Measurements from ENCODE around the gene ABCA5.
"Not testable (repeated sequence)": the region's sequence is repeated elsewhere in the genome, so short reads cannot be mapped to it uniquely, and the experiment has no call there.

ABCA5 gene

DNA sequence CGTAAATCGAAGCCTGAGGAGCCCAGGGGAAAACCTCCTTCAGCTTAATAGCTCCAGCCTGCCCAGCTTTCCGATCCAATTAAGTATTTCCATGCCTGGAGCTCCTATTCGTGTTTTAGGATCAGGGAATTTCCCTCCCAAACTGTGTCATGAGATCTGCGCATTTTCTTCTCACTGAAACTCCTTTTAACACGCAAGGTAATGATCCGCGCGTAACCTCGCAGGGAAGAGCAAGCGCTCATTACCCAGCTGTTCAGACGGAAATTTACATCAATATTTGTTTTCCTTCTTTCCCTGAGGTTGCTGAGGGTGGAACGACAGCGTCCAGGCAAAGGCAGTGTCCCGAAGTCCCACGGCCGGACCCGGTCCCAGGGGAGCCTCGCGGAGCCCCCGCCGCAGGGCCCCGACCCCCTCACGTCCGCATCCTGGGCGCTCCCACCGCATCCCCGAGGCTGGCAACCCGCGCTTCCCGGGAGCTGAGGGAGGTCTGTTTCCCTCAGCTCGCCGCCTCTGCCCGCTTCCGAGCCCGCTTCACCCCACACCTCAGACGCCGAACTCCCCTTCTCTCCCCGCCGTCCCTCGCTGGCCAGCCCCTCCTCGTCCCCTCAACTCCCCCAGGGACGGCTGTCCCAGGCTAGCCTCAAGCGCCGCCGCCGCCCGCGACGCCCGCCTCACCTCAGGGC lies 415 bp downstream of the ABCA5 start:
- peak; percentile 49 for DNase-seq

DNA sequence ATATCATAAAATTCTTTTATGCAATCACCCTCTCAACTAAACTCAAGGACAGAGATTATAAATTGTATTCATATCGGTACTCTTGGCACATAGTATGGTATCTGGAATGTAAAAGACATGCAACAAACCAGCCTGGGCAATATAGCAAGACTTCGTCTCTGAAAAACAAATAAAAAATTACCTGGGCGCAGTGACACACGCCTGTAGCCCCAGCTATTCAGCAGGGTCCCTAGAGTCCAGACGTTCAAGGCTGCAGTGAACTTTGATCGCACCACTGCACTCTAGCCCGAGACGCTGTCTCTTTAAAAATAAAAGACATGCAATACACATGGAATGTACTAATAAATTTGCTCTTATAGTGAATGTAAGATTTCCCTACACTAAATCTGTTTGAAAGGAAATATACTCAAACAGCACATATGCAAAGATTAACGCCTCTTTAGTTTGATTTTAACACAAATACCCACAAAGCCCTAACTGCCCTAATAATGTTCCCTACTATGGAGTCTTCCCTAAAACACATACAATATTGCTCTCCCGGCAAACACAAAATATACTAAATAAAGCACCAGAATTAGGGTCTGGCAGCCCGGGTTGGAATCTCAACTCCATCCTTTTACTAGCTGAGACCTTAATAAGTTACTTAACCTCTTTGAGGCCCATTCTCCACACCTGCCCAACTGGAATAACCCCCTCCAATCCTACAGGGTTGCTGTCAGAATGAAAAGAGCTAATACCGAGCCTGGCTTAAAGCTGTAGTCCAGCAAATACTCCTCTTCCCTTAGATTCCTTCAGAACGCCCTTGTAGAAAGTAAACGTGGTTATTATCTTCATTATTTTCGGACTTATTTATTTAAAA lies 1.2 kb downstream of the ABCA5 start:
- DNase-seq, result no peak

DNA sequence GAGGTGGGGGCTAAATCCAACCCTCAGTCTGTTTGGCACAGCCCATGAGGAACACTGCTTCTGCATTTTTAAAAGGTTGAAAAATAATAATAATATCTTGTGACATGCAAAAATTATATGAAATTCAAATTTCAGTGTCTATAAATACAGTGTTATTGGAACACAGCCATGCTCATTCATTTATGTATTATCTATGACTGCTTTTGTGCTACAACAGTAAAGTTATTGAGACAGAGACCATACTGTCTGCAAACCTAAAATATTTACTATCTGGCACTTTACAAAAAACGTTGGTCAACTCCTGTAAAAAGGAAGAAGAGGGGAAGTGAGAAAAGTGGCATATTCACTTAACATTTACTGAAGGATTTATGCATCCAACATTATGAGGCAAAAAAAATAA lies 3.1 kb downstream of the ABCA5 start:
- DNase-seq, result no peak

DNA sequence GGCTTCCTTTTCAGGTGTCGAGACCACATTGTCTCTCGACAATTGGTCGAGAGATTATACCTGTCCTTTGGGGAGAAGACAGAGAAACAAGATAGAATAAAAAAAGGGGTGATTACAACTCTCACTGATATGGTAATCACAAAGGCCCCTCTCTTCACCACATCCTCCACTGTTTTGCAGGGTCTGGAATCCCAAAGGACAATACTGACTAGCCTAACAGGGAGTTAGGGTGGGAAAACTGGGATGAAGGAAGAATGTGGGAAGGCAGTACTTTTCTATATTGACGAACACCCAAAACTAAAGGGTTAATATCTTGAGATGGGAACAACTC lies 6.1 kb downstream of the ABCA5 start:
- DNase-seq, result no peak

DNA sequence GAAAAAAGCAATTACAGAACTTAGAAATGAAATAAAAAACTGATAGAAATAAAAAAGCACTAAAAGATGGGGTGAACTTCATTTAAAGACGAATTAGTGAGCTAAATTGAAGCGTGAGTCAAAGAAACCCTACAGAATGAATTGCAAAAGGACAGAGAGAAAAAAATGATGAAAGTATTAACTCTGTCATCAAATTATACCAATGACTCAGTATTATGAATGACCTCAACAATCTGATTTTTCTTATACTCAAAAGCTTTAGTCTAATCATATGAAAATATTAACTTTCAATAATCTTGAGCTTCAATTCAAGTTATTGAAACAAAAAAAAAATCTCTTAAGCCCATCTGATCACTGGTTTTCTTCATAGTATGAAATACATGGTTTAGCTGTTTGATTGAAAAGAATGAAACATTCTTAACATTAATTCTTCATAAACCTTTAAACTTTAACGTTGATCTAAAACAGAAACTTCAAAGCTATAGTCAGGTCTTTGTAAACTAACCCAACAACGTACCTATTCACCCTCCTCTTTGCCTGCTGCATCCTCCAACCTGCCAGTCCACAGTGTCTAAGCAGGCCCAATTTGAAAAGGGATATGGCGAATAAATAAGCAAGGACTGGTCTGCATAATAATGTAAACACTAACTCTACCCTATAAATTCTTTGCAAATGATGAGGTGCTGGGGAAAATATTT lies 6.6 kb downstream of the ABCA5 start:
- DNase-seq, result no peak

DNA sequence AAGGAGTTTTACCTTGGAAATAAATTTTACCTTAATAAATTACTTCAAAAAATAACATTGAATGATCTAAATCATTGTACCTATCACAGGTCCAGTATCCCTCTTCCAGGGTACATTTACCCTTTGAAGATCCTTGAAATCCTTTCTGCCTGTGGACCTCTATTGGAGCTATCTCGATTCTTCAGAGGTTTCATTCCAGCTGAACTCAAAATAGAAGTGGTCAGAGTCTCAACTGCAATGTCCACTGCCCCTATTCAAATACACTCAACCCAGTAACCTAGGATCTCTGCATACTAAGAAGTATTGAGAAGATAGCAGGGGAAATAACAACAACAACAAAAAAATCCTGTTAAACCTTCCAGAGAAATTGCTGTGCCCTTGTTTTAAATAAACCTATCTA lies 9.3 kb downstream of the ABCA5 start:
- no peak for DNase-seq

DNA sequence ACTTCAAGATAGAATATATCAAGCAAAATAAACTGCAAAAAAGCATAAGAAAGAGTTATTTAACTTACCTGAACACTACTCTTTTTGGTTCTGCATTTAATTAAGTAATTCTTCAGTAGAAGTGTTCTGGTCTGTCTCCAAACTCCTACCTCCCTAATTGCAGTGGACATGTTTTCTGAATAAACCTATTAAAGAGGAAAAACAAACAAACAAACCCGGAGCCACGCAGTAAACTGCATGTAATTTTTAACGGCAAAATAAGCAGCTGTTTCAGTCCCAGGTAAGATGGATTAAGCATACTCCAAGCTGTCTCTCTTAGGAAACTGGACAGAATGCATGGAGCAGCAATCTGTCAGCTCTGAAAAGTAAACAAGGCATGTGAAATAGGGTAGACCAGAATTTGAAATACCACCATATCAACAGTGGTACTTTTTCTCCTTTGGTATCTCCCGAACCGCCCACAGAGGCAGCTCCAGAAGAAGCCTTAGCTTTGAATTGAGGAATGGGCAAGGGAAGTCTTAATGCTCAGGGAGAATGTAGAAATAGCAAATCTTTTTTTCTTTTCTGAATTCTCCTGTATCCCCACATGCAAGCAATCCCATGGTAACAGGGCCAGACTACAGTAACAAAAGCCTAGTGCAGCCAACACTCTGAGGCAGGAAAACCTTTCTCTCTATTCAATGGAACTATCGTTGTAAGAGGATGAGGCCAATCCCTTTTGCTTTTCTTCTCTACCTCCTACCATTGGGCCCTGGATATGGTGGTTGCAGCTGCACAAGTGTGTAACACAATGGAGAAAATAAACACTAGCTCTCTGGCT lies 12.5 kb downstream of the ABCA5 start:
- no peak for DNase-seq

DNA sequence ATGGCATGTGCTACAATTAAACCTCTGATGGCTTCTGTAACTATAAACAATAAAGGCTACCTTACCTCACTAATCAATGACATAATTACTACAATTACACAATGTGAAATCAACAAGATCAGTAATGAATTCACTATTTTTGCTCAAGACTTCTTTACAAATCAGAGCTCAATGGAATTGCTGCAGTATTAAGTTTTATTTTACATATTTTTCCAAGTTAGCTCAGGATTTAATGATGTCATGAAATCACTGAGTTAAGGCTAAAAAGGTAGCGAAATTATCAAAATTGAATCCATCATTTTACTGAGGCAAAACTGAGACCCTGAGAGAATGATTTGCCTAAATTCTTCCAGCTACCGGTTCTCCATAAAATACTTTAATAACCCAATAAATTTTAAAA lies 21.8 kb downstream of the ABCA5 start:
- no peak for DNase-seq

DNA sequence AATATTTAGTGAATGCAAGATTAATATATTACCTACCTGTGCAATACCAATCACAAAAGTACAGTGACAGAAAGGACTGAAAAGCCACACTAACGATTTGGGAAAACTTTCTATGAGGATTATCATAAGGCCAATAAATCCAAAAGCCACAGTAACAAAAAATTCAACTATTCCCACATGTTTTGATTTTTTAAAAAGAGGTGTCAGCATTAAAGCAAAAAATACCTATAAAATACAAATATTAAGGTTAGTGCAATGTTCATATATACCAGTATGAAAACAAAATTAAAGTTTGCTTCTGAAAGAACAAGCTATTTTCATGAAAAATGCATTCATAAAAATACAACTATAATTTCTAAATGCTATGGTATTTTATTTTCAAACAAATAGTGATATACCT lies 24.3 kb downstream of the ABCA5 start:
- DNase-seq, result no peak

DNA sequence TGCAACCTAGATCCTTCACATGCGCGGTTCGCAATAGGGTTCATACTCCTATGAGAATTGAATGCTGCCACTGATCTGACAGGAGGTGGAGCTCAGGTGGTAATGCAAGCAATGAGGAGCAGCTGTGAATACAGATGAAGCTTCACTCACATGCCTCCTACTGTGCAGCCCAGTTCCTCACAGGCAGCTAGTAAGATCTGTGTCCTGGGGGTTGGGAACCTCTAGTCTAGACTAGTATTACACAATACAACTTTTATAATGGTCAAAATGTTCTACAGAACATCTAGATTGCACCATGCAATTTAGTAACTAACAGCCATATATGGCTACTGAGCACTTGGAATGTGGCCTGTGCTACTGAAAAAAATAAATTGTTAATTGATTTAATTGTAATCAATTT lies 26.7 kb downstream of the ABCA5 start:
- DNase-seq, result no peak

DNA sequence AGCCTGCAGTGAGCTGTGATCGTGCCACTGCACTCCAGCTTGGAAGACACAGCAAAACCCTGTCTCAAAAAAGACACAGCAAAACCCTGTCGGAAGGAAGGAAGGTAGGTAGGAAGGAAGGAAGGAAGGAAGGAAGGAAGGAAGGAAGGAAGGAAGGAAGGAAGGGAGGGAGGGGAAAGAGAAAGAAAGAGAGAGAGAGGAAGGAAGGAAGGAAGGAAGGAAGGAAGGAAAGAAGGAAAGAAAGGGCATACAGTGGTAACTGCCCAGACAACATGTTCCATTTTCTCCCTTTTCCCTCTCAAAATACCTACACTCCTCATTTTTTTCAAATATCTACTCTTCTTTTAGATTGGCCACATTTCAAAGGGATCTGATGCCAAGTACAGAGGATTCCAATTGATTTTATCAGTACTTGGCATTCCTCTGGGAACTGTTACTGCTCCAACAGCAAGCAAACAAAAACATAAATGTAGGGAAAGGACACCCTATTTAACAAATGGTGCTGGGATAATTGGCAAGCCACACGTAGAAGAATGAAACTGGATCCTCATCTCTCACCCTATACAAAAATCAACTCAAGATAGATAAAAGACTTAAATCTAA lies 28.7 kb downstream of the ABCA5 start:
- DNase-seq, result not testable (repeated sequence)

DNA sequence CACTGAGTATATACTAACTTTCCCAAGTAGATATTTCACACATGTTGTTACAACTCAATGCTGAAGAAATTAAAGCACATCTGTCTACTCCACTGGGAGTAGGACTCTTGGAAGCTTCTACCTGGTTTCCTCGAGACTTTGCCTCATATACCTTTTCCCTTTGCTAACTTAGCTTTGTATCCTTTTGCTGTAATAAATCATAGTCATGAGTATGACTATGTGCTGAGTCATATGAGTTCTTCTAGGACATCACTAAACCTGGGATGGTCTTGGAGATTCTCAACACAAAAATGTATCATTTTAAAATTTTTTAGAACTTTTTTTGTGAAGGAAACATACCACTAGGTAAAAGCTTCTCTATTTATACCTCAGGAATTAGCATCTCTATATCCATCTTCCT lies 39.8 kb downstream of the ABCA5 start:
- peak; percentile 51 for DNase-seq

DNA sequence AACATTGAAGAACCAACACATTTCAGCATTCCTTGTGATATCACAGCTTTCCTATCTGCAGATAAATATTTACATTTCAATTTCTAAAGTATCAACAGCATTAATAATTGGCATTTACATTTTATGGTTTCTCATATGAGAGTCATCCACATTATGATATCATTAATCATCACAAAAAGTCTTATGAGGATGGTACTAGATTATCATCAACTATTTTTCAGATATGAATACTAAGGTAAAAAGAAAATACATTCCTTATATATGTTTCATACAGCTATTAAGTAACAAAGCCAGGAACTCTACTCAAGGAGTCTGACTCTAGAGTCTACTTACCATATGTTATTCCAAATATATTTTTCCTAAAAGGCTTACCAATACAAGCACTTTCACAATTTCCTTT lies 40.7 kb downstream of the ABCA5 start:
- peak; percentile 41 for DNase-seq

DNA sequence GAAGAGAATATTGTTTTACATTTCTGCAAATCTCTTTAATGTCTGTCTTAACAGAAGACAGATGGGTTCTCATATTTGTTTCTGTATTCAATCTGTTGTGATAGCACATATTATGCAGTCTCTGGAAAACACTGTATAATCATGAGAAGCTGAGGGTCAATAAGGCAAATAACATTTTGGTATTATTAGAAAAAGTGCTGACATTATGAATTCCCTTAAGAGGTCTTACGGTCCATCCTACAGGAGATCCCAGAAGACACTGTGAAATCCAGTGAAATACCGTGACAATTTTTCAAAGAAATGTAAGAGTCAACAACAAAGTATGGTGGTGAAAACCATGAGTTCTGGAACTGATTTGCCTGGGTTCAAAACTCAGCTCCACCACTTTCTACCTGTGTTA lies 42.3 kb downstream of the ABCA5 start:
- DNase-seq, result no peak

DNA sequence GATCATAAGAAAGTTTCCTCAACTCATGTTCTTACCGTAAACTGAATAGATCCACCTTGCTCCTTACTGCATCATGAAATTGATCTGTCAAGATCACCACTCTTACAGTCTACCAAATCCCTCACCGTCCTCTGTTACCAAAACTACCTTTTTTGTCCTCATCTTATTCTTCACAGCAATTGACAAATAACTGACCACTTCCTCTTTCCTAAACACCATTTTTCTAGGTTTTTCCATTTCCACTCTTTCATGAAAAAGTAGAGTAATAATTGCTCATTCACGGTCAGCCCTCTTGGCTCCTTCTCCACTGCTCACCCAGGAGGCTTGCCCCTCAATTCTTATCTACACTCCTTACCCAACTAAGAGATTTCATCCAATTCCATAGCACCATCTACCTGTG lies 44.9 kb downstream of the ABCA5 start:
- no peak for DNase-seq

DNA sequence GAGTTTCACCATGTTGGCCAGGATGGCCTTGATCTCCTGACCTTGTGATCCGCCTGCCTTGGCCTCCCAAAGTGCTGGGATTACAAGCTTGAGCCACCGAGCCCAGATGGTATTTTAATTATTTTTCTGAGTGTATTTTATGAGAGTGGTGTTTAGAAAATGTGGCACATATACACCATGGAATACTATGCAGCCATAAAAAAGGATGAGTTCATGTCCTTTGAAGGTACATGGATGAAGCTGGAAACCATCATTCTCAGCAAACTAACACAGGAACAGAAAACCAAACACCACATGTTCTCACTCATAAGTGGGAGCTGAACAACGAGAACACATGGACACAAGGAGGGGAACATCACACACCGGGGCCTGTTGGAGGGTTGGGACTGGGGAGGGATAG lies 50.7 kb downstream of the ABCA5 start:
- DNase-seq, result not testable (repeated sequence)

DNA sequence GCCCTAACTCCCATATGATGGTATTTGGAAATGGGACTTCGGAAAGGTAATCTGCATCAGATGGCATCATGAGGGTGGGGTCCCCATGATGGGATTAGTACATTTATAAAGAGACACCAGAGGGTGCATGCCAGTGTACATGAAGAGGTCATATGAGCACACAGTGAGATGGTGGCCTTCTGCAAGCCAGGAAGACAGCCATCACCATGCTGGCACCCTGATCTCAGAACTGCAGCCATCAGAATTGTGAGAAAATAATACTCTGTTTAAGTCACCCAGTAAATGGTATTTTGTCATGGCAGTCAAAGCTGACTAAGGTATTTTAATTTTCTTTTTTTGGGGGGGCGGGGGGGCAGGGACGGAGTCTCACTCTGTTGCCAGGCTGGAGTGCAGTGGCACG lies 51.2 kb downstream of the ABCA5 start:
- DNase-seq, result no peak

DNA sequence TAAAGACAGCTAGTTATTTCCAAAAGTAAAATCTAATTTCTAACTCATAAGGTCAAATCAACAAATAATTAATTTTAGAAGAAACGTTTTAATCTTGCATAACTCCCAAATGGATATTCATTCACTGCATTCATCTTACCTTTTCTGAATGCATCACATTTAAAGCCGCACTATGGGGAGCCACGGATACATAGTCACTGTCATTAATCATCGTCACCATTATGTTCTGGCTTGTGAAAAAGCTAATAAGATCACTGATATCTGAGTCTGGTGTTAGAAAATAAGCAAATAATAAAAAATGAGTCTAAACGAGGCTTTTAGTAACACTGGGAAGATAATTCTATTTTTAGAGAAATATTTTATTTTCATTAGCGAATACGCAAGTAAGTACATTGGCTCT lies 55.9 kb downstream of the ABCA5 start:
- no peak for DNase-seq

DNA sequence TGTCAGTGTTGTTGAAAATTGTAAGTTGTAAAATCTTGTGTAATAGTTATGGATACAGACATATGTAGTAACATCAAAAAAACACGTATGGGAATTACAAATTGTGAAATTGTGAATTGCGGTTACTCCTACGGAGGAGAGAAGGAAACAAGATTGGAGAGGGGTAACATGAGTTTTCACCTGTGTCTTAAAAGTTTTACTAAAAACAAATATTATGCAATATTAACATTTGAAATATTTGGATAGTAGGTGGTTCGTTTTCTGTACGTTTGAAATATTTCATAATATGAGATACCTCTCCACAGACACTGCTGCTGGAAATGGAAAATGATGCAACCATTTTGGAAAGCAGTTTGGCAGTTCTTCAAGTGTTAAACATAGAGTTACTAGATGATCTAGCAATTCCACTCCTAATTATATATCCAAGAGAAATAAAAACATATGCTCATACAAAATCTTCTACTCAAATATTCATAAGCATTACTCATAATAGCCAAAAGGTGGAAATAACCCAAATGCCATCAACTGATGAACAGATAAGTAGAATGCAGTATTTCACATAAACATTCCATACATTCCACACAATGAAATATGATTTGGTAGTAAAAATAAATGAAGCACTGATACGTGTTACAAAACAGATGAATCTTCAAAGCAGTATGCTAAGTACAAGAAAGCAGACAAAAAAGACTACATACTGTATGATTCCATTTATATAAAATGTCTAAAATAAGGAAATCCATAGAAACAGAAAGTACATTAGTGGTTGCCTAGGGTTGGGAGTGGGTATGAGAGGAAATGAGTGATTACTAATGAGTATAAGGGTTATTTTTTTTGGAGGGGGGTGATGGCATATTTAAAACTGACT lies 57.6 kb downstream of the ABCA5 start:
- peak; percentile 91 for DNase-seq

DNA sequence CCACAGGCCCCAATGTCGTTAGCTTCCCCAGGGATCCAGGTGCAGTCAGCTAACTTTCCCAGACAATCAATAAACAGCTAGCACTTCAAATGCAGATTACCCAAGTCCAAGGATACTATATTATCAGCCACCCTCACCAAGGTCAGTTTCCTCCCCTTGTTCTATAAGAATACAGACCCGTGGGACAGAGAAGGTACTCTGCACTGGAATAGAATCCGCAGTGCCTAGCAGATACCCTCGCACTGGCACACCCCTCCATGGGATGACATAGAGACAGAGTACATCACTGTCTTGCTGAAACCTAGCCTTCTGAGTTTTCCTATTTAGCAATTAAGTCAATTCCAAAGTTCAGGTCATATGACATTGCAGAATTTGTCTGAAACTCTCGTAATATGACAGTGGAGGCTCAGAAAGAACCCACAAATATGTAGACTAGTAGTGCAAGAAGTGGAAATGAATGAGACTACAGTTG lies 58.4 kb downstream of the ABCA5 start:
- peak; percentile 10 for DNase-seq

DNA sequence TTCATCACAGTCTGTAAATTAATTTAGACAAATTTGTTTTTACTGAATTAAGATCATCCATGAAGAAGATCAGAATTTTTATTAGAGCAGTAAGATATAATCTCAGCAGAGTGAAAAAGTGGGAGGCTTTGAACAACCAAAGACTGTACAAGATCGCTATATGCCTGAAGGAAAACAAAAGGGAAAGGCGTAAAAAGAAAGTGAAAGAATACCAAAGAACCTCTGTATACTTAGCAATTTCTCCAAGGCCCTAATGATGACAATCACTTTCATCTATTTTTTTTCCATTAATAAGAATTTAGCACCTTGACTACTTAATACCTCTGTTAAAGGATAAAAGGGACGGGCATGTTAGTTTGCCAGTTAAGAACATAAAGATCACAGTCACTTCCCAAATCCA lies 59.7 kb downstream of the ABCA5 start:
- DNase-seq, result no peak

DNA sequence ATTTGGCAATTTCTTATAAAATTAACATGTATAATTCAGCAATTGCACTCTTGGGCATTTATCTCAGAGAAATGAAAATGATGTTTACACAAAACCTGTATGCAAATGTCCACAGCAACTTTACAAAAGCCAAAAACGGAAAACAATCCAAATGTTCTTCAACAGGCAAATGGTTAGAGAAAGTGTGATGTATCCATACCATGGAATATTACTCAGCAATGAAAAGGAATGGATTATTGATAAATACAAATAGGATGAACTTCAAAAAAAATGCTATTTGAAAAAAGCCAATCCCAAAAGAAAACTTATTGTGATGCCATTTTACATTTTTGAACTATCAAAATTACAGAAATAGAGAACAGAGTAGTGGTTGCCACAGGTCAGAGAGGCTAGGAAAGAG lies 61.1 kb downstream of the ABCA5 start:
- no peak for DNase-seq
